Natural killer cell (primary cell): ENCODE measurements around the gene SETD7. TPM values are rescaled to one million over a fixed set of nuclear protein-coding genes. Genes with fewer than 3 reads are reported as not detected.
"Not testable (repeated sequence)": the region's sequence is repeated elsewhere in the genome, so short reads cannot be mapped to it uniquely, and the experiment has no call there.

Experiments
- ATAC-seq, 3 donors: fragments of 150-1000 bp in 2 of 3; fragments of 200-7000 bp in 1 of 3; cut with Tn5 transposase; 1 replicate in 1 of 3; 2 replicates in 2 of 3; pipeline ENCODE4 v1.10.0; 2021; ENCODE audit warnings: mild to moderate bottlenecking in 2 of 3, moderate library complexity in 2 of 3
- DNase-seq, 2 donors: peaks; one replicate each; pipeline versions ENCODE4 v3.0.0 to v3.0.0-alpha.2; 2013 to 2021; ENCODE audit warnings: mixed read lengths in 1 of 2
- H3K27ac ChIP-seq: one replicate; pipeline ENCODE4 v1.5.1; 2013; ENCODE audit warnings: mild to moderate bottlenecking, low read length
- H3K27me3 ChIP-seq: one replicate; pipeline ENCODE4 v1.6.1; 2013; ENCODE audit warnings: low read length; ENCODE audit not compliant: control insufficient read depth, insufficient read depth
- H3K36me3 ChIP-seq: one replicate; pipeline ENCODE4 v1.6.1; 2013; ENCODE audit warnings: low read length; ENCODE audit not compliant: control insufficient read depth, insufficient read depth
- H3K4me1 ChIP-seq: one replicate; pipeline ENCODE4 v1.6.1; 2013; ENCODE audit warnings: low read length; ENCODE audit not compliant: control insufficient read depth, insufficient read depth
- H3K4me3 ChIP-seq: one replicate; pipeline ENCODE4 v1.5.1; 2013; ENCODE audit warnings: low read length
- H3K9me3 ChIP-seq: one replicate; pipeline ENCODE4 v1.6.1; 2013; ENCODE audit warnings: low read length; ENCODE audit not compliant: control insufficient read depth, insufficient read depth
- H3K27ac Mint-ChIP-seq, 2 donors: one replicate each; pipeline ENCODE4 v1.8.0; 2022; ENCODE audit warnings: mild to moderate bottlenecking in 2 of 2, mixed read lengths in 2 of 2, moderate library complexity in 1 of 2
- H3K27me3 Mint-ChIP-seq, 2 donors: one replicate each; pipeline ENCODE4 v1.8.0; 2022; ENCODE audit warnings: low read depth in 2 of 2, mixed read lengths in 2 of 2
- H3K36me3 Mint-ChIP-seq: one replicate; pipeline ENCODE4 v1.8.0; 2022; ENCODE audit warnings: mixed read lengths
- H3K4me1 Mint-ChIP-seq, 2 donors: one replicate each; pipeline ENCODE4 v1.8.0; 2022; ENCODE audit warnings: mixed read lengths in 2 of 2
- H3K4me3 Mint-ChIP-seq: one replicate; pipeline ENCODE4 v1.8.0; 2022; ENCODE audit warnings: mild to moderate bottlenecking, moderate library complexity, mixed read lengths
- H3K9me3 Mint-ChIP-seq, 2 donors: one replicate each; pipeline ENCODE4 v1.8.0; 2022; ENCODE audit warnings: mixed read lengths in 2 of 2
- CTCF ChIP-seq: fragments of 200-600 bp; IDR thresholded peaks from one replicate; pipeline ENCODE4 v1.8.0; 2022; ENCODE audit warnings: antibody characterized with exemption
- WGBS: methylation state at CpG from one replicate; pipeline ENCODE4 v1.1.7; 2013; ENCODE audit warnings: missing lambda C conversion rate; ENCODE audit not compliant: insufficient coverage; 5-methylcytosine and 5-hydroxymethylcytosine counted together
- intact Hi-C: fragments of 100-400 bp; cut with micrococcal nuclease; formaldehyde crosslinking; loops from one replicate; pipeline ENCODE4 v1.14.2; 2022
- total RNA-seq, 4 donors: library from RNA; stranded (reverse); fragments of 120-200 nt in 1 of 4; gene quantifications; one replicate each; pipeline versions ENCODE4 v1.2.3 to v1.2.4, GENCODE V29; 2013 to 2022

Gene SETD7
- total RNA-seq, 3 donors from 2014 or later (not counting 1 experiment from before 2014, with no cell fraction given), result 2.6 to 4.1 (median 3.3) TPM

- Mint-ChIP-seq H3K4me1 (peaks cover 47 to 48% of the 10 kb centered on the region in 2 donors), H3K9me3 (no peaks in the 10 kb centered on the region), H3K27me3 (no peaks in the 10 kb centered on the region), H3K4me3 (no peak overlapping the region), H3K27ac (peak overlapping the region; percentile 99), H3K36me3 (no peaks in the 10 kb centered on the region)
- DNase-seq (no peak), ATAC-seq (no peak)
- intact Hi-C loops, result loop anchor here (2.0 kb wide), 4 partner anchors 77 to 369 kb away; partner anchors contain the start of genes ELF2 and NDUFC1
- H3K4me3 ChIP-seq, result no peak overlapping the region
- peak overlapping the region; percentile 89 for H3K27ac ChIP-seq
- H3K9me3 ChIP-seq, result no peaks in the 10 kb centered on the region
- no CpG with 5 or more reads among the region's 1 CpG for WGBS
- H3K36me3 ChIP-seq, result no peaks in the 10 kb centered on the region
- no peaks in the 10 kb centered on the region for H3K27me3 ChIP-seq
- peaks cover 20% of the 10 kb centered on the region for H3K4me1 ChIP-seq
- TF ChIP-seq CTCF, result no peak
These were observed 104.0 kb downstream of the SETD7 start for GRCh38 chr4:139451997-139452396.

- Mint-ChIP-seq H3K27ac (no peak overlapping the region), H3K27me3 (no peaks in the 10 kb centered on the region), H3K4me1 (peaks cover 33 to 34% of the 10 kb centered on the region in 2 donors), H3K9me3 (no peaks in the 10 kb centered on the region), H3K36me3 (no peaks in the 10 kb centered on the region), H3K4me3 (no peak overlapping the region)
- DNase-seq (no peak), ATAC-seq (no peak)
- no peak overlapping the region for H3K4me3 ChIP-seq
- peaks cover 17% of the 10 kb centered on the region for H3K4me1 ChIP-seq
- TF ChIP-seq CTCF, result no peak
- H3K27me3 ChIP-seq, result no peaks in the 10 kb centered on the region
- H3K36me3 ChIP-seq, result no peaks in the 10 kb centered on the region
- intact Hi-C loops, result no loop called here
- H3K27ac ChIP-seq, result no peak overlapping the region
- H3K9me3 ChIP-seq, result no peaks in the 10 kb centered on the region
- 95% methylated on average over 2 of the region's 2 CpGs for WGBS
These were observed 105.4 kb downstream of the SETD7 start for GRCh38 chr4:139450586-139450985.

GRCh38 chr4:139447078-139447477 lies 108.9 kb downstream of the SETD7 start:
- H3K36me3 ChIP-seq, ATAC-seq, H3K36me3 Mint-ChIP-seq, H3K9me3 Mint-ChIP-seq, H3K27ac ChIP-seq, H3K27me3 ChIP-seq, H3K4me1 ChIP-seq, H3K4me3 Mint-ChIP-seq, H3K27me3 Mint-ChIP-seq, H3K4me3 ChIP-seq, H3K9me3 ChIP-seq, H3K27ac Mint-ChIP-seq, intact Hi-C loops, DNase-seq, H3K4me1 Mint-ChIP-seq: not testable (repeated sequence)
- 92% methylated on average over 4 of the region's 4 CpGs for WGBS

Other genes with a start within 250 kb of the SETD7 start
- 10 to 100 TPM in 2 of 3 donors, 1 to 10 TPM in 1; 7.8 to 12.9 (median 10.5) TPM for gene RAB33B, start 102.1 kb downstream of the SETD7 start, total RNA-seq
- 10 to 100 TPM in 2 of 3 donors, 1 to 10 TPM in 1; 7.8 to 17.0 (median 10.9) TPM for gene MGST2, start 109.6 kb upstream of the SETD7 start, total RNA-seq